GM12878 (cell line): ENCODE measurements around the gene PRADC1. TPM values are rescaled to one million over a fixed set of nuclear protein-coding genes. Genes with fewer than 3 reads are reported as not detected.

Source experiments
- ATAC-seq: fragments of 200-7000 bp; cut with Tn5 transposase; 3 replicates; pipeline ENCODE4 v1.9.1; 2020; ENCODE audit warnings: mild to moderate bottlenecking, moderate library complexity
- BruUV-seq: library from RNA; stranded (reverse); fragments of 400-500 nt; replicated peaks from 2 replicates; lab custom pipeline; 2021; lab: Mats Ljungman, UMichigan
- CTCF ChIA-PET: fragments of 300-600 bp; sonication (Branson Sonifier 250); formaldehyde crosslinking; extraction: SDS; loops from one replicate; lab custom pipeline; 2021; ENCODE audit warnings: inconsistent platforms; lab: Yijun Ruan, JAX
- POLR2A ChIA-PET: fragments of 350-600 bp; formaldehyde crosslinking; extraction: SDS; loops from one replicate; lab custom pipeline; 2021; ENCODE audit warnings: inconsistent platforms; lab: Charles Lee
- RAD21 ChIA-PET: fragments of 300-600 bp; sonication (Branson Sonifier 250); formaldehyde crosslinking; loops from one replicate; lab custom pipeline; 2023; ENCODE audit warnings: antibody characterized with exemption; ENCODE audit not compliant: unreplicated experiment; lab: Charles Lee
- SMC1A ChIA-PET: fragments of 300-600 bp; sonication (Branson Sonifier 250); formaldehyde crosslinking; loops from one replicate; lab custom pipeline; 2023; ENCODE audit not compliant: unreplicated experiment, uncharacterized antibody; lab: Charles Lee
- DNase-seq: peaks from one replicate; pipeline ENCODE4 v3.0.0-alpha.2; 2011; ENCODE audit warnings: low read depth, low spot score
- FAIRE-seq: peaks from 3 replicates; lab custom pipeline; 2011; peaks lifted over from hg19 to GRCh38; lab: Jason Lieb, UNC
- H2AFZ ChIP-seq: 2 replicates; pipeline ENCODE4 v1.6.0; 2011; ENCODE audit warnings: low read depth, low read length, control low read depth; ENCODE audit not compliant: control insufficient read depth
- H3K27ac ChIP-seq: 2 replicates; pipeline ENCODE4 v1.5.1; 2011; ENCODE audit warnings: control low read depth; ENCODE audit not compliant: control insufficient read depth, insufficient read depth
- H3K27me3 ChIP-seq, 2 experiments: replicated peaks in 1 of 2; 2 replicates each; pipeline versions ENCODE4 v1.6.0 to v1.6.1; 2011; ENCODE audit warnings: low read length in 1 of 2; ENCODE audit not compliant: control insufficient read depth in 2 of 2, insufficient read depth in 2 of 2
- H3K36me3 ChIP-seq, 2 experiments: 2 replicates each; pipeline ENCODE4 v1.5.1; 2011; ENCODE audit warnings: low read length in 1 of 2; ENCODE audit not compliant: control insufficient read depth in 2 of 2, insufficient read depth in 2 of 2
- H3K4me1 ChIP-seq: 2 replicates; pipeline ENCODE4 v1.6.1; 2011; ENCODE audit warnings: mild to moderate bottlenecking, low read length, moderate library complexity, mixed read lengths; ENCODE audit not compliant: control insufficient read depth, insufficient read depth
- H3K4me2 ChIP-seq: 2 replicates; pipeline ENCODE4 v1.6.0; 2011; ENCODE audit warnings: control low read depth; ENCODE audit not compliant: control insufficient read depth, insufficient read depth
- H3K4me3 ChIP-seq: fragments of 200-600 bp; sonication (generic); 2 replicates; pipeline ENCODE4 v1.5.1; 2016
- H3K79me2 ChIP-seq: 2 replicates; pipeline ENCODE4 v1.6.0; 2011; ENCODE audit warnings: low read length; ENCODE audit not compliant: control insufficient read depth, insufficient read depth
- H3K9ac ChIP-seq: 2 replicates; pipeline ENCODE4 v1.8.0; 2011; ENCODE audit warnings: low read length, control low read depth, mixed read lengths; ENCODE audit not compliant: control insufficient read depth, insufficient read depth
- H3K9me3 ChIP-seq: replicated peaks from 3 replicates; pipeline ENCODE4 v1.5.1; 2011; ENCODE audit warnings: mild to moderate bottlenecking, low read length; ENCODE audit not compliant: control insufficient read depth, insufficient read depth
- H4K20me1 ChIP-seq: 2 replicates; pipeline ENCODE4 v1.6.0; 2011; ENCODE audit not compliant: control insufficient read depth, insufficient read depth
- E2F4 ChIP-seq: IDR thresholded peaks from 2 replicates; pipeline ENCODE4 v1.6.1; 2012; ENCODE audit warnings: low read depth, low read length, improper control_type of control experiment
- IRF3 ChIP-seq: fragments of 450-650 bp; IDR thresholded peaks from 2 replicates; pipeline ENCODE4 v1.6.1; 2014; ENCODE audit warnings: mild to moderate bottlenecking
- STAT3 ChIP-seq: IDR thresholded peaks from 2 replicates; pipeline ENCODE4 v1.6.1; 2011; ENCODE audit warnings: low read depth, low read length, improper control_type of control experiment
- YY1 ChIP-seq: IDR thresholded peaks from 2 replicates; pipeline ENCODE4 v1.6.1; 2011; ENCODE audit warnings: low read depth, mild to moderate bottlenecking, low read length
- ZBED1 ChIP-seq: IDR thresholded peaks from 2 replicates; pipeline ENCODE4 v1.6.1; 2016; ENCODE audit warnings: borderline replicate concordance
- WGBS: methylation state at CpG from one replicate; pipeline ENCODE4 v1.1.6; 2016; ENCODE audit warnings: low lambda C conversion rate; ENCODE audit not compliant: insufficient replicate concordance, insufficient coverage; ENCODE audit errors: missing lambda C conversion rate; 5-methylcytosine and 5-hydroxymethylcytosine counted together
- in situ Hi-C: fragments of 300-500 bp; cut with MboI; formaldehyde crosslinking; loops from 9 replicates; pipeline ENCODE4 v1.14.3; 2018; ENCODE audit warnings: mixed read lengths
- intact Hi-C: fragments of 100-400 bp; cut with micrococcal nuclease; formaldehyde crosslinking; loops from one replicate; pipeline ENCODE4 v1.14.2; 2022; ENCODE audit not compliant: unreplicated experiment
- polyA plus RNA-seq, 11 experiments: library from polyadenylated mRNA; depleted of rRNA in 4 of 11; unstranded in 6 of 11; stranded (reverse) in 5 of 11; fragments of >200 nt; fragmentation: Nextera tagmentation in 4 of 11; fragmentation: Illumina TruSeq in 1 of 11; extraction: Ambion mirVana in 4 of 11; extraction: Trizol in 1 of 11; gene quantifications; 1 replicate in 1 of 11; 2 replicates in 10 of 11; pipeline versions ENCODE4 v1.2.1 to v1.2.3, GENCODE V29; 2011 to 2016; ENCODE audit warnings: inconsistent platforms in 2 of 11, missing spikeins in 2 of 11, low read depth in 1 of 11
- total RNA-seq, 4 experiments: library from RNA; depleted of rRNA in 3 of 4; stranded (reverse); fragments of >200 nt in 3 of 4; fragmentation: Illumina TruSeq in 1 of 4; extraction: Trizol in 1 of 4; gene quantifications; 2 replicates each; pipeline versions ENCODE4 v1.2.1 to v1.2.3, GENCODE V29; 2013 to 2021

PRADC1 gene
- total and polyA plus RNA-seq, 10 of the 15 experiments (the other 5 are each of a cell fraction or from before 2014, with no cell fraction given) = 3.7 to 39.0 (median 13.8) TPM

GRCh38 chr2:73265298-73266060 lies 32.4 kb upstream of the PRADC1 start:
- no peak for FAIRE-seq
- Histone ChIP-seq H3K27ac (no peak overlapping the region), H3K36me3 (peaks cover 11 to 14% of the 10 kb centered on the region in 2 experiments; a peak in 3 of 4 replicates), H3K4me3 (no peak overlapping the region), H3K9me3 (no peaks in the 10 kb centered on the region), H2AFZ (no peak overlapping the region), H3K4me1 (no peaks in the 10 kb centered on the region), H3K9ac (no peak overlapping the region)
- intact Hi-C loops = no loop called here
- BruUV-seq = no TSS peak
- POLR2A ChIA-PET = no interaction called here
- CTCF ChIA-PET = no interaction called here
- SMC1A ChIA-PET = no interaction called here
- TF ChIP-seq STAT3 (no peak), ZBED1 (no peak), IRF3 (no peak), YY1 (no peak), E2F4 (no peak)
- TF ChIP-seq, all 136 proteins: peak for 0
- Histone ChIP-seq H4K20me1 (no peaks in the 10 kb centered on the region; the same call in 1 of the 2 replicates), H3K27me3 (no peaks in the 10 kb centered on the region), H3K79me2 (no peaks in the 10 kb centered on the region; the same call in 1 of the 2 replicates), H3K4me2 (no peak overlapping the region)
- in situ Hi-C loops = no loop called here
- ATAC-seq (no peak), DNase-seq (no peak)
- 98% methylated on average over 22 of the region's 28 CpGs for WGBS
- RAD21 ChIA-PET = no interaction called here
